ENCODE results near the gene DIAPH2. TPM values are rescaled to one million over a fixed set of nuclear protein-coding genes. Genes with fewer than 3 reads are reported as not detected.

DIAPH2 gene
- total RNA-seq, 1 experiment from 2014 or later = 10.9 TPM

- BruUV-seq (replicated peaks) = no TSS peak
- intact Hi-C loops (cut with micrococcal nuclease) = no loop called here
- Histone ChIP-seq H3K9ac (ENCODE audit: low read length) (no peak overlapping the region), H3K27me3 (ENCODE audit: insufficient read depth, low read length) (no peaks in the 10 kb centered on the region), H2AFZ (ENCODE audit: low read depth, low read length, poor library complexity, severe bottlenecking) (no peak overlapping the region), H3K9me3 (ENCODE audit: control insufficient read depth in 1 of 2, insufficient read depth in 1 of 2, low read depth in 1 of 2, low read length in 2 of 2) (no peaks in the 10 kb centered on the region), H4K20me1 (ENCODE audit: insufficient read depth) (no peaks in the 10 kb centered on the region), H3K9me2 (ENCODE audit: insufficient read depth) (no peaks in the 10 kb centered on the region), H3K27ac (ENCODE audit: low read depth, low read length) (no peak overlapping the region), H3K4me2 (ENCODE audit: low read length) (no peak overlapping the region), H3K36me3 (ENCODE audit: control insufficient read depth in 1 of 2, insufficient read depth in 2 of 2, low read length in 2 of 2) (no peaks in the 10 kb centered on the region), H3K79me2 (ENCODE audit: insufficient read depth, low read length) (no peaks in the 10 kb centered on the region), H3K4me1 (ENCODE audit: control insufficient read depth in 1 of 2, insufficient read depth in 2 of 2, low read length in 2 of 2) (peaks cover 4 to 13% of the 10 kb centered on the region in 2 experiments; a peak in 3 of 4 replicates), H3K4me3 (replicated peaks in 1 of 2; ENCODE audit: low read depth in 1 of 2, low read length in 2 of 2) (no peak overlapping the region)
- DNase-seq (ENCODE audit: low read depth, low spot score) = no peak
- ChIA-PET CTCF (no interaction called here), POLR2A (no interaction called here), RAD21 (ENCODE audit: low non-redundant PET in 1 of 2, low total read pairs in 2 of 2, uncharacterized antibody in 2 of 2, unreplicated experiment in 2 of 2) (no interaction called here)
- ATAC-seq = no peak
- no peak for TF ChIP-seq TCF7L2 (IDR thresholded peaks at IDR 0.05; ENCODE audit: borderline replicate concordance, extremely low read depth, insufficient read depth, insufficient read length)
- TF ChIP-seq MAX (IDR thresholded peaks at IDR 0.05) = no peak
- TF ChIP-seq CBX3 (IDR thresholded peaks at IDR 0.05; ENCODE audit: low read depth) = no peak
- TF ChIP-seq SIN3A (IDR thresholded peaks at IDR 0.05; ENCODE audit: low read depth) = no peak
- TF ChIP-seq FOSL1 (IDR thresholded peaks at IDR 0.05; ENCODE audit: low read depth) = no peak
- no peak for TF ChIP-seq SRF (IDR thresholded peaks at IDR 0.05; ENCODE audit: low read depth)
- no peak for TF ChIP-seq POLR2AphosphoS5 (IDR thresholded peaks at IDR 0.05; ENCODE audit: low read depth, low read length)
- TF ChIP-seq ZNF274 (IDR thresholded peaks at IDR 0.05; ENCODE audit: low read depth, low read length) = no peak
- TF ChIP-seq EZH2 (IDR thresholded peaks at IDR 0.05) = no peak
- TF ChIP-seq, protein P1, sequence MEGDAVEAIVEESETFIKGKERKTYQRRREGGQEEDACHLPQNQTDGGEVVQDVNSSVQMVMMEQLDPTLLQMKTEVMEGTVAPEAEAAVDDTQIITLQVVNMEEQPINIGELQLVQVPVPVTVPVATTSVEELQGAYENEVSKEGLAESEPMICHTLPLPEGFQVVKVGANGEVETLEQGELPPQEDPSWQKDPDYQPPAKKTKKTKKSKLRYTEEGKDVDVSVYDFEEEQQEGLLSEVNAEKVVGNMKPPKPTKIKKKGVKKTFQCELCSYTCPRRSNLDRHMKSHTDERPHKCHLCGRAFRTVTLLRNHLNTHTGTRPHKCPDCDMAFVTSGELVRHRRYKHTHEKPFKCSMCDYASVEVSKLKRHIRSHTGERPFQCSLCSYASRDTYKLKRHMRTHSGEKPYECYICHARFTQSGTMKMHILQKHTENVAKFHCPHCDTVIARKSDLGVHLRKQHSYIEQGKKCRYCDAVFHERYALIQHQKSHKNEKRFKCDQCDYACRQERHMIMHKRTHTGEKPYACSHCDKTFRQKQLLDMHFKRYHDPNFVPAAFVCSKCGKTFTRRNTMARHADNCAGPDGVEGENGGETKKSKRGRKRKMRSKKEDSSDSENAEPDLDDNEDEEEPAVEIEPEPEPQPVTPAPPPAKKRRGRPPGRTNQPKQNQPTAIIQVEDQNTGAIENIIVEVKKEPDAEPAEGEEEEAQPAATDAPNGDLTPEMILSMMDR (IDR thresholded peaks at IDR 0.05 in 2 of 3, conservative IDR thresholded peaks at IDR 0.05 in 1 of 3; ENCODE audit: borderline replicate concordance in 1 of 3, insufficient read depth in 1 of 3, low read depth in 2 of 3, low read length in 2 of 3) = no peak
- TF ChIP-seq CEBPB (IDR thresholded peaks at IDR 0.05; ENCODE audit: low read depth) = no peak
- TF ChIP-seq ZFX (IDR thresholded peaks at IDR 0.05) = no peak
- TF ChIP-seq ELF1 (IDR thresholded peaks at IDR 0.05; ENCODE audit: borderline replicate concordance, low read depth) = no peak
- no peak for TF ChIP-seq ATF3 (IDR thresholded peaks at IDR 0.05)
- TF ChIP-seq EGR1 (IDR thresholded peaks at IDR 0.05; ENCODE audit: low read depth) = no peak
- no peak for TF ChIP-seq EZH2phosphoT487 (IDR thresholded peaks at IDR 0.05; ENCODE audit: borderline replicate concordance)
- no peak for TF ChIP-seq YY1 (IDR thresholded peaks at IDR 0.05; ENCODE audit: extremely low read depth, insufficient replicate concordance, low read depth, low read length)
Measured at GRCh38 chrX:96833333-96833732, 148.7 kb downstream of the DIAPH2 start.

Data from HCT116 (cell line).